Fibroblast of lung (primary cell): ENCODE data around the gene FLNC. TPM values are rescaled to one million over a fixed set of nuclear protein-coding genes. Genes with fewer than 3 reads are reported as not detected.

Experiments
- DNase-seq, 2 donors: peaks; one replicate each; pipeline versions ENCODE4 v3.0.0 to v3.0.0-alpha.2; 2010; ENCODE audit warnings: low read depth in 2 of 2
- H2AFZ ChIP-seq: 2 replicates; pipeline ENCODE4 v1.5.1; 2012; ENCODE audit warnings: low read length, control low read depth, inconsistent platforms
- H3K27ac ChIP-seq: 2 replicates; pipeline ENCODE4 v1.5.1; 2011; ENCODE audit warnings: low read length, control low read depth; ENCODE audit not compliant: insufficient read depth
- H3K27me3 ChIP-seq: 2 replicates; pipeline ENCODE4 v1.5.1; 2011; ENCODE audit warnings: mild to moderate bottlenecking, low read length; ENCODE audit not compliant: control insufficient read depth, insufficient read depth
- H3K36me3 ChIP-seq: 2 replicates; pipeline ENCODE4 v1.5.1; 2011; ENCODE audit warnings: low read length; ENCODE audit not compliant: control insufficient read depth, insufficient read depth
- H3K4me1 ChIP-seq: 2 replicates; pipeline ENCODE4 v1.5.1; 2011; ENCODE audit warnings: low read length; ENCODE audit not compliant: control insufficient read depth, insufficient read depth; ENCODE audit errors: extremely low read depth
- H3K4me2 ChIP-seq: 2 replicates; pipeline ENCODE4 v1.5.1; 2011; ENCODE audit warnings: low read length, control low read depth; ENCODE audit not compliant: insufficient read depth; ENCODE audit errors: extremely low read depth
- H3K4me3 ChIP-seq, 4 experiments: fragments of 200-600 bp in 1 of 4; sonication (generic) in 1 of 4; replicated peaks in 1 of 4; 2 replicates each; pipeline ENCODE4 v1.5.1; 2011 to 2016; ENCODE audit warnings: low read length in 4 of 4, low read depth in 3 of 4, mild to moderate bottlenecking in 3 of 4, control low read depth in 2 of 4, inconsistent platforms in 1 of 4, mixed read lengths in 1 of 4; ENCODE audit not compliant: insufficient read depth in 1 of 4; ENCODE audit errors: control extremely low read depth in 1 of 4
- H3K79me2 ChIP-seq: 2 replicates; pipeline ENCODE4 v1.5.1; 2012; ENCODE audit warnings: mild to moderate bottlenecking, low read length, inconsistent platforms; ENCODE audit not compliant: control insufficient read depth, insufficient read depth
- H3K9ac ChIP-seq: 2 replicates; pipeline ENCODE4 v1.5.1; 2011; ENCODE audit warnings: mild to moderate bottlenecking, low read length, control low read depth; ENCODE audit not compliant: insufficient read depth
- H3K9me3 ChIP-seq: 2 replicates; pipeline ENCODE4 v1.5.1; 2012; ENCODE audit warnings: low read depth, low read length; ENCODE audit not compliant: control insufficient read depth, insufficient read depth
- H4K20me1 ChIP-seq: 2 replicates; pipeline ENCODE4 v1.5.1; 2011; ENCODE audit warnings: low read length; ENCODE audit not compliant: control insufficient read depth, insufficient read depth; ENCODE audit errors: extremely low read depth
- EZH2 ChIP-seq: IDR thresholded peaks from 2 replicates; pipeline ENCODE4 v1.5.1; 2012; ENCODE audit warnings: low read length, control low read depth, mild to moderate bottlenecking; ENCODE audit errors: missing control alignments
- polyA plus RNA-seq, 2 donors: library from polyadenylated mRNA; depleted of rRNA in 1 of 2; stranded (reverse) in 1 of 2; unstranded in 1 of 2; fragments of >200 nt; gene quantifications; 2 replicates each; pipeline ENCODE4 v1.2.1, GENCODE V29; 2011 to 2012; ENCODE audit warnings: missing spikeins in 1 of 2
- total RNA-seq: library from RNA; depleted of rRNA; stranded (reverse); fragments of >200 nt; gene quantifications from 2 replicates; pipeline ENCODE4 v1.2.1, GENCODE V29; 2014
- TF ChIP-seq, protein P1 (sequence below), 2 donors: IDR thresholded peaks in 1 of 2; conservative IDR thresholded peaks in 1 of 2; 1 replicate in 1 of 2; 2 replicates in 1 of 2; pipeline ENCODE4 v1.5.1; 2011 to 2012; ENCODE audit warnings: low read length in 2 of 2, control low read depth in 1 of 2, inconsistent platforms in 1 of 2, low read depth in 1 of 2, mild to moderate bottlenecking in 1 of 2

Gene FLNC
- total and polyA plus RNA-seq, 2 donors (not counting 1 experiment from before 2014, with no cell fraction given) = 29.3 to 191 TPM

DNA sequence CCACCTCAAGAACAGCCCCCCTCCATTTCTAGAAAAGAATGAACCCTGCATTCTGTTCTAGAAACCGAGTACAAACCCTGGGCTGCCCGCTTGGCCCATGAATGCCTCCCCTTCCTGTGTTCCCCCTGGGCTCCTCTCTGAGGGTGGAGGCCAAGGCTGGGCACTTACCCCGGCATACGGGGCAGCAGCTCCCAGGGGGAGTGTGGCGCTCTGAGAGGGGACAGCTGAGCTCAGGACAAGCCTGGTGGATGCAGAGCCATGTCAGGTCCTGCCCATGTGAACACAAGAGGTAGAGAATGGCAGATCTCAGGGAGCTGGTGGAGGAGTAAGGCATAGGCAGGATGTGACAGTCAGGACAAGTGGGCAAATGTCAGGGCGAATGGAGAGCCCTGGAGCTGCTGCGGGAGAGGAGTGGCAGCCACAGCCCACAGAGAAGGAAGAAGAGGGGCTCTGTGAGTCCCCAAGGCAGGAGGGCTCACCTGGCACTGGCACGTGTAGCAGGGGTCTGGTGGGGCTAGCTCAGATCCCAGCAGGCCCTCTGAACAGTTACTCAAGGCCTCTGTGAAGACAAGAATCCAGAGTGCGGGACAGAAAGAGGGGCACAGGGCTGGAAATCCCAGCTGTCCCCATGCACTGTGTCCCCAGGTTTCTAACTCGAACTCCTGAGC is 51.4 kb downstream of the FLNC start:
- DNase-seq = no peak
- Histone ChIP-seq H3K27ac (no peak overlapping the region), H3K4me2 (no peak overlapping the region), H2AFZ (no peak overlapping the region), H3K36me3 (no peaks in the 10 kb centered on the region), H3K79me2 (no peaks in the 10 kb centered on the region), H4K20me1 (no peaks in the 10 kb centered on the region), H3K4me3 (no peak overlapping the region), H3K27me3 (no peaks in the 10 kb centered on the region), H3K4me1 (no peaks in the 10 kb centered on the region), H3K9me3 (no peaks in the 10 kb centered on the region), H3K9ac (no peak overlapping the region)
- no peak for TF ChIP-seq EZH2
- TF ChIP-seq, protein P1, sequence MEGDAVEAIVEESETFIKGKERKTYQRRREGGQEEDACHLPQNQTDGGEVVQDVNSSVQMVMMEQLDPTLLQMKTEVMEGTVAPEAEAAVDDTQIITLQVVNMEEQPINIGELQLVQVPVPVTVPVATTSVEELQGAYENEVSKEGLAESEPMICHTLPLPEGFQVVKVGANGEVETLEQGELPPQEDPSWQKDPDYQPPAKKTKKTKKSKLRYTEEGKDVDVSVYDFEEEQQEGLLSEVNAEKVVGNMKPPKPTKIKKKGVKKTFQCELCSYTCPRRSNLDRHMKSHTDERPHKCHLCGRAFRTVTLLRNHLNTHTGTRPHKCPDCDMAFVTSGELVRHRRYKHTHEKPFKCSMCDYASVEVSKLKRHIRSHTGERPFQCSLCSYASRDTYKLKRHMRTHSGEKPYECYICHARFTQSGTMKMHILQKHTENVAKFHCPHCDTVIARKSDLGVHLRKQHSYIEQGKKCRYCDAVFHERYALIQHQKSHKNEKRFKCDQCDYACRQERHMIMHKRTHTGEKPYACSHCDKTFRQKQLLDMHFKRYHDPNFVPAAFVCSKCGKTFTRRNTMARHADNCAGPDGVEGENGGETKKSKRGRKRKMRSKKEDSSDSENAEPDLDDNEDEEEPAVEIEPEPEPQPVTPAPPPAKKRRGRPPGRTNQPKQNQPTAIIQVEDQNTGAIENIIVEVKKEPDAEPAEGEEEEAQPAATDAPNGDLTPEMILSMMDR (conservative IDR thresholded peaks at IDR 0.05 in 1 of 2, IDR thresholded peaks at IDR 0.05 in 1 of 2; ENCODE audit: low read depth in 1 of 2, low read length in 2 of 2) = no peak

DNA sequence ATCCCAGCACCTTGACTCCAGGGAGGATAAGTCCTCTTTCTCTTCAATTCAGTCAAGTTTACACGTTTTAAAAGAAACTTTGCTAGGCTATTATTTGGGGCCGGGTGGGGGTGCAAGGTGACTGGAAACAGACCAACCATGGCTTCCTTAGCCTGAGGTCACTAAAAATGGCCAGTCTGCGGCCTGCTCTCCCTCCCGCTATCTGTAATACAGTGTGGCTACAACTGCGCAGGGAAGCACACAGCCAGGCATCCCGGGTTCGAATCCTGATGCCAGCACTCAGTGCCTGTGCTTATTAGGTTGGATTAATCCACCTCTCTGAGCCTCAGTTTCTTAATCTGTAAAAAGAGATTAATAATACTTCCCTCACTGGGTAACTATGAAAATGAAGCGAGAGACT is 51.9 kb downstream of the FLNC start:
- H3K9ac ChIP-seq = no peak overlapping the region
- no peak overlapping the region for H3K4me2 ChIP-seq
- no peaks in the 10 kb centered on the region for H3K79me2 ChIP-seq
- H4K20me1 ChIP-seq = no peaks in the 10 kb centered on the region
- no peaks in the 10 kb centered on the region for H3K4me1 ChIP-seq
- no peak overlapping the region for H3K4me3 ChIP-seq
- H3K27ac ChIP-seq = no peak overlapping the region
- no peaks in the 10 kb centered on the region for H3K36me3 ChIP-seq
- no peak for DNase-seq
- H3K9me3 ChIP-seq = no peaks in the 10 kb centered on the region
- TF ChIP-seq EZH2 = no peak
- TF ChIP-seq, protein P1 (conservative IDR thresholded peaks at IDR 0.05 in 1 of 2, IDR thresholded peaks at IDR 0.05 in 1 of 2; ENCODE audit: low read depth in 1 of 2, low read length in 2 of 2) = no peak
- no peaks in the 10 kb centered on the region for H3K27me3 ChIP-seq
- H2AFZ ChIP-seq = no peak overlapping the region

DNA sequence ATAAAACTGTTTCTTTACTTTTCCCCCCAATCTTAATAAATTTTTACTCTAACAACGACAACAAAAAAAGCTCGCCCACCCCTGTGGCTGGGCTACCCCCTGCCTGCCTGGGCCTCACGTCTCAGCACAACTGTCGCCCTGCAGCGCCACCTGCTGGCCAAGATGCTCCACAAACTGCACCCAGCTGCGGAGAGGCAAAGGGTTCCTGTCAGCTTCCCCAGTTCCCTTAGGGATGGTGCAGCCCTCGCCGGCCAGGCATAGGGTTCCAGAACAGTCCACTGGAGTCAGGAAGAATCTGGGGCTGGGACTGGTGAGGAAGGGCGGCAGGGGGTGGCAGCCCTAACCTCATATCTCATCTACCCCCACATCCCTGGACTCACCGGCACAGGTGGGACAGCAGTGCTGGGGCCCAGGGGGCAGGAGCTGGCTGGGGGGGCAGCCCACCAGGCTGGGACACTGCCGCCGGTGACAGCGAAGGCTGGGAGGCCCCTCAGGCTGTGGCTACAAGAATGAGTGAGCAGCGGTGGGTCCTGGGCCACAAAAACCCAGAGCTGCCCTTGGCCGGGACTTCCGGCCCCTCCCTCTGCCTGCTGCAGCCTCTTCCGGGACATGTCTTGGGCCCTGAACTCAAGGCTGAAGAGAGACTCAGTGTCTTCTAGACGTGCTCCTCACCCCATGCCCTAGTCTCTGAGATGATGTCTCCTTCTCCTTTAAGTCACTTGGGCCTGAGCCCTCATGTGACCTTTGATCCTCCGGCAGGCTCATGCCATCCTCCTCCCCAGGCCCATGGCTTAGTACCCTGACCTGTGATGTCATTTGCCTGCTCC is 53.6 kb downstream of the FLNC start:
- Histone ChIP-seq H3K27ac (no peak overlapping the region), H3K27me3 (no peaks in the 10 kb centered on the region), H2AFZ (no peak overlapping the region), H3K9me3 (no peaks in the 10 kb centered on the region), H4K20me1 (no peaks in the 10 kb centered on the region), H3K4me3 (no peak overlapping the region), H3K4me2 (no peak overlapping the region), H3K4me1 (no peaks in the 10 kb centered on the region), H3K9ac (no peak overlapping the region), H3K36me3 (no peaks in the 10 kb centered on the region), H3K79me2 (no peaks in the 10 kb centered on the region)
- TF ChIP-seq EZH2 = no peak
- TF ChIP-seq, protein P1 (conservative IDR thresholded peaks at IDR 0.05 in 1 of 2, IDR thresholded peaks at IDR 0.05 in 1 of 2; ENCODE audit: low read depth in 1 of 2, low read length in 2 of 2) = peak; percentile 85 to 88
- peak; percentile 35 to 71 for DNase-seq
